ENCODE results near the gene TALDO1. TPM values are rescaled to one million over a fixed set of nuclear protein-coding genes. Genes with fewer than 3 reads are reported as not detected.
A peak's percentile ranks its signal among the peaks of the same experiment; 100 is the strongest.

TALDO1 gene
- total RNA-seq, 1 experiment from 2014 or later, result 268 TPM

DNA sequence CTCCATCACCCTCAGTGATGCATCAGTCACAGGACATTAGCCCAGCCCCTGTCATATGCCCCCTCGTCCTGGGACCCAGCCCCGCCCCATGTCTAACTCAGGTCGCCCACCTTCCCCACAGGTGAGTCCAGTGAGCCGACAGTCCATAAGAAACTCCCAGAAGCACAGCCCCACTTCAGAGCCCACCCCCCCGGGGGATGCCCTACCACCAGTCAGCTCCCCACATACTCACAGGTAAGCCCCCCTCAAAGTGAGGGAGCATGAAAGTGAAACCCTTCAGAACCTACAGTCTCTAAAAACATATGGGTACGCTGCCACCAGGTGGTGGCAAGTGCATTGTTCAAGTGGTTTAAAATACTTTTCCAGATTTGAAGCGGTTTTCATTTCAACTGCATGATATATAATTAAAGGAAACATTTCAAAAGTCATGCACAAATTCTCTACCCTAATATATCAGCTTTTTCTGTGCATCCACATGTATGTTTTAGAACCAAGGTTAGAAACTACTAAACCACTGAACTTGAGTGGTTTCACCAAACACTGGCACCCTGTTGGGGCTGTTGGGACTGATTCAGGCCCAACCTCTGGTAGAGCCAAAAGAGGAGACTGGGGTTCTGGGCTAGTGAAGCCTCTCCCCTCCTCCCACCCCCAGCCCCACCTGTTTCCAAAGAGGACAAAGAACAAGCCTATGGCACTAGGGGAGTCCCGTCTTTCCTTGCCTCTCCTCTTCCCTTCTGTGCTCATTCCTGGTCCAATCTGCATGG is 24.0 kb upstream of the TALDO1 start:
- Histone ChIP-seq H4K20me1 (ENCODE audit: control insufficient read depth, insufficient read depth, insufficient read length) (no peaks in the 10 kb centered on the region), H2BK20ac (ENCODE audit: low read depth, low read length, poor library complexity, severe bottlenecking) (no peak overlapping the region), H2AK5ac (ENCODE audit: insufficient read length, low read length) (no peak overlapping the region), H4K91ac (ENCODE audit: insufficient read length, low read depth, low read length) (no peak overlapping the region), H3K27ac (ENCODE audit: insufficient read length, low read depth, low read length) (no peak overlapping the region), H3T11ph (ENCODE audit: low read length) (no peak overlapping the region), H3K56ac (ENCODE audit: insufficient read length, low read depth, low read length) (no peak overlapping the region), H3K27me3 (ENCODE audit: insufficient read depth, low read length) (no peaks in the 10 kb centered on the region), H3K23me2 (ENCODE audit: insufficient read length, low read depth, low read length, poor library complexity, severe bottlenecking) (peaks cover 7% of the 10 kb centered on the region), H3K79me2 (ENCODE audit: insufficient read depth, low read length) (no peaks in the 10 kb centered on the region), H3K9ac (ENCODE audit: extremely low read depth, insufficient read length, low read length) (no peak overlapping the region), H2BK120ac (ENCODE audit: low read depth, low read length, poor library complexity, severe bottlenecking) (no peak overlapping the region), H2AFZ (ENCODE audit: low read length) (no peak overlapping the region), H2BK5ac (ENCODE audit: insufficient read length, low read length) (no peak overlapping the region), H2BK12ac (ENCODE audit: insufficient read length, low read depth, low read length) (no peak overlapping the region), H2BK15ac (ENCODE audit: low read depth, low read length) (no peak overlapping the region), H4K5ac (ENCODE audit: insufficient read length, low read depth, low read length) (no peak overlapping the region), H3K79me1 (ENCODE audit: insufficient read depth, low read depth, low read length, poor library complexity, severe bottlenecking) (no peaks in the 10 kb centered on the region), H3K23ac (ENCODE audit: insufficient read length, low read depth, low read length) (no peak overlapping the region), H3K18ac (ENCODE audit: insufficient read length, low read depth, low read length) (no peak overlapping the region), H3K4ac (ENCODE audit: low read depth, low read length) (no peak overlapping the region), H3K4me1 (ENCODE audit: insufficient read depth, low read length) (no peaks in the 10 kb centered on the region), H4K8ac (replicated peaks; ENCODE audit: insufficient read length, low read depth, low read length) (no peak overlapping the region), H3K4me2 (ENCODE audit: insufficient read depth, insufficient read length, low read length) (no peak overlapping the region), H3K9me3 (ENCODE audit: control insufficient read depth, low read depth, low read length) (no peaks in the 10 kb centered on the region), H3K14ac (ENCODE audit: insufficient read depth, low read length) (no peak overlapping the region)
- no CpG with 5 or more reads among the region's 8 CpGs for WGBS (ENCODE audit: extremely low coverage, insufficient read length, low lambda C conversion rate)
- Mint-ChIP-seq H3K4me1 (peaks cover 5 to 25% of the 10 kb centered on the region in 2 experiments; a peak in 3 of 4 replicates), H3K36me3 (ENCODE audit: insufficient read depth in 1 of 3, low read depth in 3 of 3) (peaks cover 0 to 8% (median 0%) of the 10 kb centered on the region in 3 experiments; a peak in 3 of 7 replicates), H3K27ac (no peak overlapping the region), H3K4me3 (peak overlapping the region in 1 of 2 experiments; percentile 55; a peak in 1 of 5 replicates), H3K27me3 (ENCODE audit: low read depth) (no peaks in the 10 kb centered on the region), H3K9me3 (no peaks in the 10 kb centered on the region)
- DNase-seq, result peak; percentile 38
- TF ChIP-seq, protein P1, sequence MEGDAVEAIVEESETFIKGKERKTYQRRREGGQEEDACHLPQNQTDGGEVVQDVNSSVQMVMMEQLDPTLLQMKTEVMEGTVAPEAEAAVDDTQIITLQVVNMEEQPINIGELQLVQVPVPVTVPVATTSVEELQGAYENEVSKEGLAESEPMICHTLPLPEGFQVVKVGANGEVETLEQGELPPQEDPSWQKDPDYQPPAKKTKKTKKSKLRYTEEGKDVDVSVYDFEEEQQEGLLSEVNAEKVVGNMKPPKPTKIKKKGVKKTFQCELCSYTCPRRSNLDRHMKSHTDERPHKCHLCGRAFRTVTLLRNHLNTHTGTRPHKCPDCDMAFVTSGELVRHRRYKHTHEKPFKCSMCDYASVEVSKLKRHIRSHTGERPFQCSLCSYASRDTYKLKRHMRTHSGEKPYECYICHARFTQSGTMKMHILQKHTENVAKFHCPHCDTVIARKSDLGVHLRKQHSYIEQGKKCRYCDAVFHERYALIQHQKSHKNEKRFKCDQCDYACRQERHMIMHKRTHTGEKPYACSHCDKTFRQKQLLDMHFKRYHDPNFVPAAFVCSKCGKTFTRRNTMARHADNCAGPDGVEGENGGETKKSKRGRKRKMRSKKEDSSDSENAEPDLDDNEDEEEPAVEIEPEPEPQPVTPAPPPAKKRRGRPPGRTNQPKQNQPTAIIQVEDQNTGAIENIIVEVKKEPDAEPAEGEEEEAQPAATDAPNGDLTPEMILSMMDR (conservative IDR thresholded peaks at IDR 0.05), result peak; percentile 70

Measured in H9 (cell line).